CD4-positive, alpha-beta T cell treated with Interleukin-6 for 4 hours (primary cell): ENCODE measurements around the gene GGA1.

Experiments
- DNase-seq: peaks from one replicate; pipeline ENCODE4 v3.0.0-alpha.2; 2020; ENCODE audit warnings: mixed read lengths

The GGA1 gene

DNA sequence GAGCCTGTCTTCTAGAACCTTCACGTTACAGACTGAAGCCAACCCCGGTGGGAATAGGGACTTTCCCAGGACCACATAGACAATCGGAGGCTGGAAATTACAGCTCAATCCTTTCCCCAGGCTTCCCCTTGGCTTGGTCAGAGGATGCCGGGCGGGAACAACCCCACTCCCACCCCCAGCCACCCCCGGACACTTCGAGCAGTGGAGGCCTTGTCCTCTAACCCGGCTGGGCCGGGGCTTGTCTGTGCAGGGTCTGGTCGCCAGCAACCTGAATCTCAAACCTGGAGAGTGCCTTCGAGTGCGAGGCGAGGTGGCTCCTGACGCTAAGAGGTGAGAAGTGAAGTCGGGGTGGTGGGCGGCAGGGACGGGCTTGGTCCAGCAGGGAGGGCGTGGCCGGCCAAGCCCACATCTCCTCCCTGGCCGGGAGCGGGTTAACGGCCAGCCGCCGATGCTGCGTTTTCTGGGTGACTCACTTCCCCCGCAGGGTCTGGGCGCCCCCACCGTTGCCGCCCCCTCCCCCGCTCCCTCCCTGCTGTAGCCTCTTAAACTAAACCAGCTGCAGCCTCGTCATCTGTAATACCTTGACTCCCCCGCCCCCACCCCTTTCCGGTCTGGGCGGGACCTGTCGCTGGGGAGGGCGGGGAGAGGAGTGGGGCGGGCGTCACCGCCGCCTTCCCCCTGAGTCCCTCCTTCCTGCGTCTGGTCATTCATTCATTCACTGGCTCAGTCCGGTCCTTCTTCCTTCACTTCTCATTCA lies 68.3 kb downstream of the GGA1 start:
- DNase-seq, result peak; percentile 97

DNA sequence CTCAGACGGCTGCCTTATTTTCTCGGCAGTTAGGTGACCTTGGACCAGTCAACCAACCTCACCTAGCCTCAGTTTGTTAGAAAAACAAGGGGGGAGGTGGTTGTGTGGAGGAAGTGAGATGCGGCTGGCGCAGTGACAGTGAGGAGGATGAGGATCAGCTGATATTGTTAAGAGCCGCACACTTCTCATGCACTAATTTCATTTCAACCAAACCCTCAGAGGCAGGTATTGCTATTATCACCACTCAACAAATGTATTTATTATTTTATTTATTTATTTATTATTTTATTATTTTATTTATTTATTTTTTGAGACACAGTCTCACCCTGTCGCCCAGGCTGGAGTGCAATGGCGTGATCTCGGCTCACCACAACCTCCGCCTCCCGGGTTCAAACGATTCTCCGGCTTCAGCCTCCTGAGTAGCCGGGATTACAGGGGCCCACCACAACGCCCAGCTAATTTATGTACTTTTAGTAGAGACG lies 68.9 kb downstream of the GGA1 start:
- DNase-seq, result no peak

DNA sequence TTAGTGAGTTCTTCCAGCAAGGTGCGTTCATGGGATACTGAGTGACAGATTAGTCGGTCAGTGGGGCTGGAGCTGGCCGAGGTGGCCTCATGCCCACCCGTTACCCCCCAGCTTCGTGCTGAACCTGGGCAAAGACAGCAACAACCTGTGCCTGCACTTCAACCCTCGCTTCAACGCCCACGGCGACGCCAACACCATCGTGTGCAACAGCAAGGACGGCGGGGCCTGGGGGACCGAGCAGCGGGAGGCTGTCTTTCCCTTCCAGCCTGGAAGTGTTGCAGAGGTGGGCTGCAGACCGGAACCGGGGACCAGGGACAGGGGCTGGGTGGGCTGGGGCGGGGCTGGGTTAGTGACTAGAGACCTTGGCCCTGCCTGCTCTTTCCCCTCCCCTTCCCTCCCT lies 69.7 kb downstream of the GGA1 start:
- no peak for DNase-seq

DNA sequence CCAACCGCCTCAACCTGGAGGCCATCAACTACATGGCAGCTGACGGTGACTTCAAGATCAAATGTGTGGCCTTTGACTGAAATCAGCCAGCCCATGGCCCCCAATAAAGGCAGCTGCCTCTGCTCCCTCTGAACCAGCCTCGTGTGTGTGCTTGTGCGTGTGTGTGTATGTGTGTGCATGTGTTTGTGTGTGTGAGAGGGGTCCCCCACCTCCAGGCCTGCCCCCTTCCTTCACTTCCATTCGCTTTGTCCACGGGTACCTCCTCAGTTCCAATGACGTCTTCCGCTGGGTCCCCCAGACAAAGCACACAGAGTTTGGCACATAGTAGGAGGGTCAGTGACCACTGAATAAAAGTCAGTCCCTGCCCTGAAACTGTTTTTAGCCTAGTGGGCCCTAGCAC lies 71.0 kb downstream of the GGA1 start:
- no peak for DNase-seq

DNA sequence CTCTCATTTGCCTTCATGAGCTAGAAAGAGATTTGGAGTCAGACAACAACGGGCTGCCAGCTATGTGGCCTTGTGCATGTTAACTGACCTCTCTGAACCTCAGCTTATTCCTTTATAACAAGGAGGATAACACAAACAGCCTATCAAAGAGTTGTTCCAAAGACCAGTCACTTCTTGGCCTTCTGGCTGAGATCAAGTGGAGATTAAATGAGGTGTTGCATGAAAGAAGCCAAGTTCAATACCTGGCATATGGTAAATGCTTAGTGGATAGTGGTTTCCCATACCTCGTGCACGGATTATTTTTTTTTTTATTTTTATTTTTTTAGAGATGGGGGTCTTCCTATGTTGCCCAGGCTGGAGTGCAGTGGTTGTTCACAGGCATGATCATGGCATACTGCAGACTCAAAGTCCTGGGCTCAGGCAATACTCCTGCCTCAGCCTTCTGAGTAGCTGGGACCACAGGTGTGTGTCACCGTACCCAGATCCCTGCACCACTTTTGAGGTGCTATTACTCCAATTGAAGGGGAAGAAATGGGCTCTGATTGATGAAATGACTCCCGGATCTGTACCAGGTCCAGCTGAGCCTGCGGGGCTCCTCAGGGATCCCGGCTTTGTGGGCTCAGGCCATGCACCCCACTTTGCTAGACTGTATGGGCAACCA lies 71.7 kb downstream of the GGA1 start:
- DNase-seq, result no peak

DNA sequence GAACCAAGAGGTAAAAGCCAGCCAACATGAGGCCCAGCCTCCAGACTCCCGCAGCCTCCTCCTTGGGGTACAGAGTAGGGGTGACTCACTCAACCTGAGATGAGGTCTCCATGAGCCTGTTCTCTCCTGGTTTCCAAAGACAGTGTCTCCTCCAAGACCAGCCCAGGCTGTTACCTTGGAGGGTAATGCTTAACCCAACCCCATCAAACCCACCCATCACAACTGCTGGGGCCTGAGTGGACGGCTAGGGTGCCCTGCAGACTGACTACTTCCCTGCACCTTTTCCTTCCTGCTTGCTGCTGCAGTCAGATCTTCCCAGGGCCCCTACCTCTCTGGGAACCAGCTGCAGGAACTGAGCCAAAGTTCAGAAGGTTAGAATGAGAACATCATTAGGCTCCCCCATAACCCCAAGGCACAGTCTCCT lies 72.4 kb downstream of the GGA1 start:
- no peak for DNase-seq

DNA sequence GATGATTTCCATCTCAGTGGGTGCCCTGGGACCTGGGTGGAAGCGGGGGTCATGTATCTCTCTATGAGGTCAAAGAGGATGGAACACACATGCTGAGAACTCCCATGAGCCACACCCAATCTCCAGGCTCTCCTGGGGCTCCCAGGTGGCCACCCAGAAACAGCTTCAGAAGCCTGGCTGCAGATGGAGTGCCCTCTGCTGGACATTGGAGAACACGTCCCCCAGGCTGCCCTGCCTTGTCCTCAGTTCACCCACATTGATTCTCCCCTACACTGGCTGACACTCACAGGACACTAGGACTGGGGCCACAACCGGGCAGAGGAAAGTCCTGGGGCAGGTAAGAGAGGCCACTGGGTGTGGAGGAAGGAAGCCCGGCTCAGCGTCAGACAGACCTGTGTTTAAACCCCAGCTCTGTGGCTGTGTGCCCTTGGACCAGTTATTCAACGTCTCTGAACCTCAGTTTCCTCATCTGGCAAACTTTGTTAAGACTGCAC lies 73.0 kb downstream of the GGA1 start:
- DNase-seq, result peak; percentile 81
